Right forelimb (tissue), 1 donor: ENCODE data around the gene HAPLN2.
A peak's percentile ranks its signal among the peaks of the same experiment; 100 is the strongest.
"Not testable (repeated sequence)": the region's sequence is repeated elsewhere in the genome, so short reads cannot be mapped to it uniquely, and the experiment has no call there.

Source experiments
- DNase-seq: peaks from one replicate; pipeline ENCODE4 v3.0.0-alpha.2; 2018

The HAPLN2 gene

DNA sequence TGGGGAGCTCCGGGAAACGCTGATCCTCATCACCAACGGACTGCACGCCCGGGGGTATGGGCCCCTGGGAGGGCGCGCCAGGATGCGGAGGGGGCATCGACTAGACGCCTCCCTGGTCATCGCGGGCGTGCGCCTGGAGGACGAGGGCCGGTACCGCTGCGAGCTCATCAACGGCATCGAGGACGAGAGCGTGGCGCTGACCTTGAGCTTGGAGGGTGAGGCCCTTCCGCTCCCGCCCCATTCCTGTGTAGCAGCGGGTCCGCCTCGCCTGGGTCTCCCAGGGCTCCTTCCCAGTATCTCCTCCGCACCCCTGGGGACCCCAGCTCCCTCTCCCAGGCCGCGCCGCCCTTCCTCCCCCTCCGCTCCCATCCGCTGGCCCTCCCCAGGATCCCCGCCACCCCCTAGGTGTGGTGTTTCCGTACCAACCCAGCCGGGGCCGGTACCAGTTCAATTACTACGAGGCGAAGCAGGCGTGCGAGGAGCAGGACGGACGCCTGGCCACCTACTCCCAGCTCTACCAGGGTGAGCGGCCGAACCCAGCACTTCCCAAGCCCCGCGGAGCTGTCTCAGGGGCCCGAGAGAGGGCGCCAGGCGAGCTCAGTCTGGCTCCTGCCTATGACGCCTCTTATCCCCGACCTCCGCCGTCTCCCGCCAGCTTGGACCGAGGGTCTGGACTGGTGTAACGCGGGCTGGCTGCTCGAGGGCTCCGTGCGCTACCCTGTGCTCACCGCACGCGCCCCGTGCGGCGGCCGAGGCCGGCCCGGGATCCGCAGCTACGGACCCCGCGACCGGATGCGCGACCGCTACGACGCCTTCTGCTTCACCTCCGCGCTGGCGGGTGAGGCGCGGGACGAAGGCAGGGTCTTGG lies 5.0 kb downstream of the HAPLN2 start:
- DNase-seq = no peak

DNA sequence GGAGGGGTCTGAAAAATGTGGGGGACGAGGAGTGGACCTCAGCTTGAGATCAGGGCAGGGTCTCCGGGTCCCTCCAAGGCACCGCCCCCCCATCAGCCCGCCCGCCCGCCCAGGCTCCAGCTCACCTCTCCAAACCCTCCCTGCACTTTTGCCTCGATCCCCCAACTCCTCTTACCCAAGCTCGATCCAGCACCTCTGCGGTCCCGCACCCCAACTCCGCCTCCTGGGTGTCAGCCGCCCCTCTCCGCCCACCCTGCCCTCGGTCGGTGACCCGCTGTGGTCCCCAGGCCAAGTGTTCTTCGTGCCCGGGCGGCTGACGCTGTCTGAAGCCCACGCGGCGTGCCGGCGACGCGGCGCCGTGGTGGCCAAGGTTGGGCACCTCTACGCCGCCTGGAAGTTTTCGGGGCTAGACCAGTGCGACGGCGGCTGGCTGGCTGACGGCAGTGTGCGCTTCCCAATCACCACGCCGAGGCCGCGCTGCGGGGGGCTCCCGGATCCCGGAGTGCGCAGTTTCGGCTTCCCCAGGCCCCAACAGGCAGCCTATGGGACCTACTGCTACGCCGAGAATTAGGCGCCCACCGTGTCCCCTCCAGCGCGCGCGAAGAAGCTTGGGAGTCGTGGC lies 5.7 kb downstream of the HAPLN2 start:
- no peak for DNase-seq

DNA sequence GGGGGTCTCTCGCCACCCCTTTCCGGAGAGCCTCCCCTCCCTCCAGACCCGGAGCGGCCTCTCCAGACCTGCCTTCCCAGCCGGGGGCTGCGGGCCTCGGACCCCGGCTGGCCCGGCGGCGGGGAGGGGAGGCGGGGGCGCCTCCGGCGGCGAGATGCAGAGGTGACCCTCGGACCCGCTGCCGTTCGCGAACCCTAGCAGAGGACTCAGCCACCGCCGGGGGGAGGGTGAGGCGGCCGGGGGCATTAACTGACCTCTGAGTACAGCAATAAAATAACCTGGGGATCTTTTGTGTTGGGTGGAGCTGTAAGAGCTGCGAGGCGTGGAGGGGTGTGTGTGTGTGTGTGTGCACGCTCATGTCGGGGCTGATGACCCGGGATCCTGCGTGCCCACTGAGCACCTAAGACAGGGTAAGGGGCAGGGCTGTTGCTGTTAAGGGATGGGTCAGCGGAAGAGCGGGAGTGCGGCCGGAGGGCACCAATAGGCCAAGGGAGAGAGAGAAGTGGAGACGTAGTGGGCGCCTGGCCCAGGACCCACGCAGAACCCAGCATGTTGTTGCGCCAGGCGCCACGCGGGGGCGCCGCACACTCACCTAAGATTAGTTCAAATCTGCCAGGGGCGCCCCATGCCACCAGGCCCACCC lies 6.3 kb downstream of the HAPLN2 start:
- peak; percentile 80 for DNase-seq

DNA sequence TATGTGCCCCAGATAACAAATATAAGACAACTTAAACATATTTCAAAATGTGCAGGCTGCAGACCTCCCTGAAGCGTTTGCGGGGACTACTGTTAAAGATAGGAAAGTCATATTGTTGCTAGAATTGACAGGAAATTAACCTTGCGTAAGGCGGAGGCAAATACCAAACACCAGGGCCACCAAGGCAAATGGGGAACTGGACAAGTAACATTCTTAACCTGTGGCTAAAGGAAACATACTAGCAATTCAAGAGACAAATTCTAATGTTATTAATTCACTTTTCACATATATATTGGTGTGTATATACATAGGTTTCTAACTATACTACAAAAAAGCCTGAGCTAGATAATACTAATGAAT lies 6.8 kb downstream of the HAPLN2 start:
- no peak for DNase-seq

DNA sequence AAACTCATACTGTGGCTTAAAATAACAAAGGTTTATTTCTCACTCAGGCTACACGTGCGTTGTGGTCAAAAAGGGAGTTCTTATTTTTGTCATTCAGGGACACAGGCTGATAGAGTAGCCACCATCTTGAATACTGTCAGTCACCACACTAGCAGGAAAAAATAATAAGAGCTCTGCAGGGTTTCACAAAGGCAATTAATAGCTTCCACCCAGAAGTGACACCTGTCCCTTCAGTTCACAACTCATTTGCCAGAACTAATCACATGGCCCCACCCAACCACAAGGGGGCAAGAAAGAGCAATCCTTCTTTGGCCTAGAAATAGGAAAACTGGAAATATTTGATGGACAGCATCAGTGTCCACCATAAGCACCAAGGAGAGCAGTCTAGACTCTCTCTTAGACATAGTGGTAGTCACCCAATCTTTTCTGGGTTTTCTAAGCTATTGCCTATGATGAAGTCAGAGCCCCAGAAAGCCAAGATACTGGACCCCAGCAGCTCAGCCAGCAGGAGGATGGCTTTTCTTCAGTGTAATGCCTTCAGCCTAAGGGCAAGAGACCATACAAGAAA lies 8.2 kb downstream of the HAPLN2 start:
- DNase-seq = no peak

DNA sequence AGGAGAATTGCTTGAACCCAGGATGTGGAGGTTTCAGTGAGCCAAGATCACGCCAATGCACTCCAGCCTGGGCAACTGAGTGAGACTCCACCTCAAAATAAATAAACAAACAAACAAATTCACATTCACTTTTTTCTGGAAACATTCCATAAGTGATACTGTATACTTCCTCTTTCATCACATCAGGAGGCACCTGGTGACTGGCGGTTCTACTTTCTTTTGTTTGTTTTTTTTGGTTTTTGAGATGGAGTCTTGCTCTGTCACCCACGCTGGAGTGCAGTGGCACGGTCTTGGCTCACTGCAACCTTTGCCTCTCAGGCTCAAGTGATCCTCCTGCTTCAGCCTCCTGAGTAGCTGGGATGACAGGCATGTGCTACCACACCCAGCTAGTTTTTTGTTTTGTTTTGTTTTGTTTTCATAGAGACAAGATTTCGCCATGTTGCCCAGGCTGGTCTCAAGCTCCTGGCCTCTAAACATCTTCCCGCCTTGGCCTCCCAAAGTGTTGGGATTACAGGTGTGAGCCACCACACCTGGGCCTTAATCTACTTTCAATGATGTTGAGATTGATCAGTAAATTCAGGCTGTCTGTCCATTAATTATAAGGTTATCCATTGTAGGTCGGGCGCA lies 10.7 kb downstream of the HAPLN2 start:
- no peak for DNase-seq

DNA sequence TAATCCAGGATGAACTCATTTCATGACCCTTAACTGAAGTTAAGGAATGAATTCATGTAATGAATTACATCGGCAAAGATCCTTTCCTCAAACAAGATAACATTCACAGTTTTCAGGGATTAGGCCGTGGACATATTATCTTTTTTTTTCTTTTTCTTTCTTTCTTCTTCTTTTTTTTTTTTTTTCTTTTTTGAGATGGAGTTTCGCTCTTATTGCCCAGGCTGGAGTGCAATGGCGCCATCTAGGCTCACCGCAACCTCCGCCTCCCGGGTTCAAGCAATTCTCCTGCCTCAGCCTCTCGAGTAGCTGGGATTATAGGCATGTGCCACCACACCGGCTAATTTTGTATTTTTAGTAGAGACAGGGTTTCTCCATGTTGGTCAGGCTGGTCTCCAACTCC lies 11.9 kb downstream of the HAPLN2 start:
- not testable (repeated sequence) for DNase-seq

DNA sequence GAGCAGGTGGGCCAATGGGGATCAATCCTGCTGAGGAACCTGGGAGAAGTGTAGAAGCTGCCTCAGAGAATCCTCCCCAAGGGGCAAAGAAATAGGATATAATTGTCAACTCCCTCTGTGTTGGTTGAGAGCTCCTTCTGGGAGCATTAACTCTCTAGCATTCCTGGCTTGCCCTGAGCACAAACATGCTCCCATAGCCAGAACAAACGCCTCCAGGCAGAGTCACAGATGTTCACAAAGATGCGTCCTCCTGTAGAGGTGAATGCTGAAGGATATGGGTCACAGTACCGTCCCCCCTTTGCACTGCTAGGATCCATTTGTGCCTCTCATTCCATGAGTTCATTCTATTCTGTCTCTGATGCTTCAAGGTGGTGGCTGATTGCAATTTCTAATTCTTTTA lies 13.1 kb downstream of the HAPLN2 start:
- no peak for DNase-seq

DNA sequence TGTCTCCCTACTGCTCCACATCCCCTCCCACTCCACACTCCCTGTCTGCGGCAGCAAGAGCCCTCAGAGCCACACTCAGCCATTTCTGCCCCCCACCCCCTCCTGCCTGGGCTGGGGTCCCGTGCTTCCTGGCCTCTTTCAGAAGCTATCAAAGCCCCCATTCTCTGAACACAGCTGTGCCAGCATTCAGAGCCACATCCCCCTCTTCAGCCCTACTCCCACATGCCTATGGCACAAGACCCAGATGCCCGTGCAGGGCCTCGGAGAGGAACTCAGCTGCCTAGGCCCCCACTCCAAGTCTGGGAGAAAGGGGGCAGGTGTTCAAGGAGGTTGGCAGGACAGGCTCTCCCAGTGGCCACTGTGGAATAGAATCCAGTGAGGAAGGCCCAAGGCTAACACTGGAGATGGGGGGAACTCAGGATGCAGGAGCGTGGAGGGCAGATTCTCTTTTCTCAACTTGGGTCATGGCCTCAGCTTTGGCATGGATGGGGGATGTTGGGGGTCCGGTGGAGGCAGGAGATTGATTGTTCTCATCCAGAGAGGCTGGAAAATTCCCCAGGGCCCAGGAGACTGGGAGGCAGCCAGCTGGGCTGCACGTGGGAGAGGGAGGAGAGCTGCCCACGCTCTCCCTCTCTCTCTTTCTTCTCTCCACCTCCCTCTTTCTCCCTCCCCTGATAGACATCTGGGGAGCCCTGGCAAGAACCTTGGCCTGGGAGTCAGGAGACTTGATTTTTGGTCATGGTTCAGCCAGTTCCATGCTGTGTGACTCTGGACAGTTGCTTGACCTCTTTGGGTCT lies 19.2 kb downstream of the HAPLN2 start:
- no peak for DNase-seq

DNA sequence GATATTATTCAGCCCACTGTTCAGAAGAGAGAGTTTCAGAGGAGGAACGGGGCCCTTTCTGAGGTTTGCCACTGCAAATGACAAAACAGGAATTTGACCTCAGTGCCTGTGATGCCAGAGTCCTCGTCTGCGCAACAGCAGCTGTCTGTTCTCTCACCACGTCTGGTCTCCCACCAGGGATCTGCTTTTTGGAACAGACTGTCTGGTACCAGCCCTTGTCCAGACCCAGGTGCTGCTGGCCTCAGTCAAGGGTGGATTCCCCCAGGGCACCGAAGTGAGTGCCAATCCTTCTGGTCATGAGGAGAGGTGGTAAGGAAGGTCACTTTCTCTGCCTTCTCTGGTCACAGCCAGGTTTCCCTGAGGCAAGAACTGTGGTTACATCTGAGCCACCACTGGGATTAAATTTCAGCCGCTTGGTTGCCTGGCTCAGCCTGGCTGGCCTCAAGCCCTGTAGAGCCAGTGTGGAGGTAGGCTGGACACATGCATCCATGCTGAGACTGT lies 20.4 kb downstream of the HAPLN2 start:
- DNase-seq = no peak

DNA sequence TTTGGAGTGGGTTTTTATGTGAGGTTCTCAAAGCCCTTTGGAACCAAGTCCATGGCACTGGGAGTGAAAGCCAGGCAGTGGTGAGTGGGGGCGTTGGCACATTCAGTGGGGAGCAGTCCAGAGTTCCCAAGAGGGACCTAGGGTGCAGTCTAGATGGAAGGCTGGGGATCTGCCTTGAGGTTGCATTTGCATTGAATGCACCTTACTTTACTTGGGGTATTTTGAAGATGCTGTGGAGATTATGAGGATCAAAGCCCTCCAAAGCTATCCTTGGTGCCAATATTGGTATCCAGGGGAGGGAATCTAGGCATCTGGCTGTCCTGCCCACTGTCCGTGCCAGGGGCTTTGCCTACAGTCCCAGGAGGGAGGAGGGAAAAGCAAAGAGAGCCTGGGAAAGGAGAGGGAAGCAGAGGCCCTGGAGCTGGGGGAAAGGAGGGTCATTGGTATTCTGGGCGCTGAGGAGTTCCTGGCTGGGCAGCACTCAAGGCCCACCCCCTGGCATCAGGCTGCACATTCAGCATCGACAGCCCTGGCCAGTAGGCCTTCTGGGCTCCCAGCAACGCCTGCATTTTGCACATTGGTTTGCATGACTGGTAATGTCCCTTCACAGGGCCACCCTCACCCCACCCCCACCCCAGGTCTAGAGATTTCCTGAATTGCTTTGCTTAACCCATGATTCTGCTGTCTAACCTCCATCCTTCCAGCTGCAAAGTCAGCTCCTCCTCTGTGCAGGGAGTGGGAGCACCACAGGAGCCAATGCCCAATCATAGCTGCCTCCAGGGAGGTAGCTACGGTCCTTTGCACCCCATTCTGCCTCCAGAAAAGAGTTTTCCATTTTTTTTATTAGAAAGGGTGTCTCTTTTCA lies 21.9 kb downstream of the HAPLN2 start:
- DNase-seq = no peak

DNA sequence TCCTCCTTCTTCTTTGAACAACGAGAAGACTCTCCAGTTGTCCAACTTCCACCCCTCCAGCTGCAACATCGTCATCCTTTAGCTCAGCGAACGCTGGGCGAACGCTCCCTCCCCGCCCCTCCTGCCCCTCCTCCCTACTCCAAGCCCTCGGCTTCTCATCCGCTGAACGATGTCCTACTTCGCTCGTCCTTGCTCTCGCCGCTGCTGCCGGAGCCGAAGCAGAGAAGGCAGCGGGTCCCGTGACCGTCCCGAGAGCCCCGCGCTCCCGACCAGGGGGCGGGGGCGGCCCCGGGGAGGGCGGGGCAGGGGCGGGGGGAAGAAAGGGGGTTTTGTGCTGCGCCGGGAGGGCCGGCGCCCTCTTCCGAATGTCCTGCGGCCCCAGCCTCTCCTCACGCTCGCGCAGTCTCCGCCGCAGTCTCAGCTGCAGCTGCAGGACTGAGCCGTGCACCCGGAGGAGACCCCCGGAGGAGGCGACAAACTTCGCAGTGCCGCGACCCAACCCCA lies 22.6 kb downstream of the HAPLN2 start, which contains the start of gene BCAN:
Gene BCAN, plus strand, starts transcription at position 357 of the 504 bp plus-strand sequence. CDS start 3,938 bp downstream, outside the sequence.
- DNase-seq = peak; percentile 59

DNA sequence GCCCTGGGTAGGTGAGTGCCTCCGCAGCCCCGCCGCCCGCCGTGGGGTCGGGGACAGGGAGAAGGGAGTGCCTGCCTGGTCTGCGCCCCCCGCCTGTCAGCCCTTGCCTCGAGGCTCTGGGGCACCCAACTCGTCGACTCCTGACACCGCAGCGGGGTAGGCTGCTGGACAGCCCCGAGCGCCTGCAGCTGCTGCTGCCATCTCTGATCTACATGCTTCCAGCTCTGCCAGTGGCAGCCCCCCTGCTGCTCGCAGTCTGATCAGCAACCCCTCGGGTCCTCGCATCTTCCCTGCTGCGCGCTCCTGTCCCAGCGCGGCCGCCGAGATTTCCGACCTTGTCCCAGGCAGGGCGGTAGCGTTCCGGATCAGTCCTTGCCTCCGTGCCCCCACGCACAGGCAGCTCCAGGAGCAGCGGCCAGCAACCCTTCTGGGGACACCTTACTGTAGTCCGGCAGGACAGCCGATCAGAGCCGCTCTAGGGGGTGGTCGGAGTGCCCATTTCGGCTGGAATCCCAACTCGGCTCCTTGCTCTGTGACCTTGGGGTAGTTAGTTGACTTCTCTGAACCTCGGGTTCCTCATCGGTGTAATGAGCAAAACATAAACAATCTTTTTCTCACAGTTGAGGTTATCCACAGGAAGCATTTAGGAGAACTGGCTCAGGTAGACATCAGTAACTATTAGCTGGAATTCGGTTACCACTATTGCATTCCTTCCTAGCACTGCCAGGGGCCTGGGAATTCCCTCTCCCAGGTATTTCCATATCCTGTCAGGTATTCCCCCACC lies 23.2 kb downstream of the HAPLN2 start:
- no peak for DNase-seq

DNA sequence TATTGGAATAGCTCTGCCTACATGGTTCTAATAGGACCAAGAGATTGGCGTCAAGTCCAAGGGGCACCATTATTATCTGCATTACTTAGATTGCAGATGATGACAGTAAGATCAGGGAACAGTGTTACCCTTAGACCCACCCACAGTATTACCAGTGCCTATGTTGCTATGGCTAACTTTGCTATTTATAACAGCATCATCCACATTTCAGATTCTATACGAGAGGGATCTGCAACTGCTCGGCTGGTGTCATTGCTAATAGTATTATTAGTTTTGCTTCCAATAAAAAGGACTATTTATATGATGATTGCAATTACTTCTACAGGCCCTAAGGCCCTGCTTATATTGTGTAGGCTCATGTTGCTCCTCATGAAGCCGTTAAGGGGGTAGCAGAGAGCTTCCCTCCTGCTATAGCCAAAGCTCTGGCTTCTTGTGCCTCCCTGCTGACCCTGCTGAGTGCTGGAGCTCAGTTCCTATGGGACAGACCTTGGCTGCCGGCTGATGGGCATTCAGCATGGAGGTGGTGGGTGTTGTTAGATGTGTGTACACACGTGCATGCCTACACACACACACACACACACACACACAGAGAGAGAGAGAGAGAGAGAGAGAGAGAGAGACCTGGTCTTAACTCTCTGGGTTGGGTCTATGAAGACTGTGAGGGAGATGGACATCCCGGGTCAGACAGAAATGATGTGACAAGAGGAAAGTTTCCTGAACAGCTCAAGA lies 24.0 kb downstream of the HAPLN2 start:
- DNase-seq = no peak

DNA sequence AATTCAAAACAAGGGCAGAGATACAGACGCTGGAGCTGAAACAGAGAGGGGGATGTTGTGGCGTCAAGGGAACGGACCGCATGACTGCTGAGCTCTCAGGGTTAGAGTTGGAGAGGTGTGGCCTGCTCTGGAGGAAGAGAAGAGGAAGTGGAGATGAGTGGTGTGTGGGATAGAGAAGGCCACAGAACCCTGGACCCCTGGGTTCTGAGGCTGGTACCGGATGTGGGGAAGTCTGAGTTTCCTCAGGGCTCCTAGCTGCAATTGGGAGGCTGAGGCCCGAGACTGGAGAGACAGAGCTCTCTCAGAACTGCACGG lies 24.5 kb downstream of the HAPLN2 start:
- no peak for DNase-seq

DNA sequence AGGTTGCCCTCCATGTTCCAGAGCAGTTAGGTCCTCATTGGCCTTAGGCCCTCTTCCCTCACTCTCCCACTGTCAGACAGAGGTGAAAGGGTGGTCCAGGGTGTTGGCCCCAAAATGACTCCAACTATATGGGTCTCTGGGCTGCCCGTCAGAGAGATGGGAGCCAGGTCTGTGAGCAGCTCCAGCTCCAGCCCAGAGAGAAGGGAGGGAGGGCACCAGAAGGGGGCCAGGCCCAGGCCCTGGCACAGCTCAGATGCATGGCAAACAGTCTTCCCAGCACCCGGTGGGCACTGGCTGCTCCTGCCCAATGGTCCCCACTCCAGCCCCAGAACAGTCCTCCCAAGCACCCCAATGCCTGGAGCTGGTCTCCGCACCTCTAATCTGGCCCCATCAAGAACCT lies 24.9 kb downstream of the HAPLN2 start:
- no peak for DNase-seq

DNA sequence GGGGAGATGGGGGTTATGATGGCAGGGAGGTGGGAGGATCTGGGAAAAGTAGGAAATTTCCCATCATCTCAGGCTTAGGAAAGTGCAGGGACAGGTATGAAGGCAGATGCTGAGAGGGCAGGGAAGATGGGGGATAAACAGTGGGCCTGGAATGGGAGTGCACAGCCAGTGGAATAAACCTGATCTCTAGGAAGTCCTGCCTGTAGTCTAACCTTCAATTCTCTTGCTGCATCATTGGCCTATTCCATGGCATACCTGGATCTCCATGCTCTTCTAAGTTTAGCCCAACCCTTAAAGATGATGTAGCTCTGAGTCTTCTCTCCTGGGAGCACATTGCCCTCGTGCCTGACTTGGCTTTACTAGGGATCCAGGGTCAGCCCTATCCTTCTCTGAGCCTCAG lies 25.4 kb downstream of the HAPLN2 start:
- DNase-seq = no peak

DNA sequence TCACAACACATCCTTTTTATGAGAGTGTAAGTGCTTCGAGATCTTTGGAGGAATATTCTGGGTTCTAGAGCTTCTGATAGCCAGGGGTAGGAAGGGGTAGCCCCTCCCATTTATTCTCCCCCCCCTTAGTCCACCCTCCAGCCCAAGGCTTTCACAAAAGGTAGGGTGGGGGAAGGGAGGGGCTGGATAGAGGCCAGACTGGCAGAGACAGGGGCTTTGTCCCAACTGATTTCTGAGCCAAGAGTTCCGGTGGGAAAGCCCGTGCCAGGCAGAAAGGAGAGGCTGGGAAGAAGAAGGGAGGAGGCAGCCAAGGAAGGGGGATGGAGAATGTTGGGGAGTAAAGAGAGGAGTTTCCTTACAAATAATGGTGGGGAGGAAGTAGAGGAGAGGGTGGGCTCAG lies 25.8 kb downstream of the HAPLN2 start:
- no peak for DNase-seq

DNA sequence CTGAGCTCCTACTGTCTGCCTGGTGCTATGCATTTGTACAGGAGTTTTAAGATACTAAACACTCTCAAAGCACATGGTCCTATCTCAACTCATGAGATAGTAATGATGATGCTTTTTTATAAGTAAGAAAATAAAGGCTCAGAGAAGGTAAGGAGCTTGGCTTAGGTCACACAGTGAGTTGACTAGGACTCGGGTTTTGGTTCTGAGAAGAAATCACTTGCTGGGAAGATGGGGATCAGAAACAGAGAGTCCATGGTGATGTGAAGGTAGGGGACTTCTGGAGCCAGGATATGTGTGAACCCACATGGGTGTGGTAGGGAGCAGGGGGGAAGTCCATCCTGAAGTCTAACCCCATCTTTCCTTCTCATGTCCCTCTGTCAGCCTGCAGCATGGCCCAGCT lies 26.5 kb downstream of the HAPLN2 start:
- DNase-seq = no peak
